Nephron (organoid): Measurements from ENCODE around the gene BTBD9.

ENCODE experiments used
- H3K27ac Mint-ChIP-seq, 3 experiments: 2 replicates each; pipeline ENCODE4 v1.8.0; 2020; ENCODE audit warnings: mixed read lengths in 3 of 3, mild to moderate bottlenecking in 2 of 3, moderate library complexity in 1 of 3
- H3K27me3 Mint-ChIP-seq: 2 replicates; pipeline ENCODE4 v1.8.0; 2021; ENCODE audit warnings: low read depth, mild to moderate bottlenecking, moderate library complexity, mixed read lengths
- H3K36me3 Mint-ChIP-seq: 2 replicates; pipeline ENCODE4 v1.8.0; 2020; ENCODE audit warnings: low read depth, mixed read lengths
- H3K4me1 Mint-ChIP-seq: 2 replicates; pipeline ENCODE4 v1.8.0; 2020; ENCODE audit warnings: mixed read lengths
- H3K4me3 Mint-ChIP-seq, 3 experiments: 2 replicates each; pipeline ENCODE4 v1.8.0; 2020; ENCODE audit warnings: mild to moderate bottlenecking in 3 of 3, mixed read lengths in 3 of 3, moderate library complexity in 2 of 3
- H3K9me3 Mint-ChIP-seq: 2 replicates; pipeline ENCODE4 v1.8.0; 2020; ENCODE audit warnings: mixed read lengths
- CTCF ChIP-seq, 3 experiments: fragments of 200-600 bp; sonication (generic); IDR thresholded peaks; one replicate each; pipeline ENCODE4 v1.5.0; 2021; ENCODE audit warnings: antibody characterized with exemption in 3 of 3; ENCODE audit not compliant: unreplicated experiment in 3 of 3

The BTBD9 gene

GRCh38 chr6:38354905-38355304, 284.8 kb downstream of the BTBD9 start:
- Mint-ChIP-seq H3K27me3 (no peaks in the 10 kb centered on the region), H3K9me3 (no peaks in the 10 kb centered on the region), H3K4me3 (no peak overlapping the region), H3K27ac (peak overlapping the region in 1 of 3 experiments; percentile 4), H3K4me1 (peaks cover 51% of the 10 kb centered on the region), H3K36me3 (no peaks in the 10 kb centered on the region)
- TF ChIP-seq CTCF (IDR thresholded peaks at IDR 0.05; ENCODE audit: unreplicated experiment in 3 of 3), result no peak

GRCh38 chr6:38354037-38354381, 285.7 kb downstream of the BTBD9 start:
- Mint-ChIP-seq H3K4me3 (no peak overlapping the region), H3K4me1 (peaks cover 48% of the 10 kb centered on the region), H3K36me3 (no peaks in the 10 kb centered on the region), H3K27me3 (no peaks in the 10 kb centered on the region), H3K9me3 (no peaks in the 10 kb centered on the region), H3K27ac (no peak overlapping the region)
- no peak for TF ChIP-seq CTCF (IDR thresholded peaks at IDR 0.05; ENCODE audit: unreplicated experiment in 3 of 3)

GRCh38 chr6:38353310-38354036, 286.3 kb downstream of the BTBD9 start:
- H3K36me3 Mint-ChIP-seq, result no peaks in the 10 kb centered on the region
- no peak overlapping the region for H3K27ac Mint-ChIP-seq

GRCh38 chr6:38352636-38353035, 287.1 kb downstream of the BTBD9 start:
- Mint-ChIP-seq H3K27me3 (no peaks in the 10 kb centered on the region), H3K36me3 (no peaks in the 10 kb centered on the region), H3K4me1 (peaks cover 37% of the 10 kb centered on the region), H3K9me3 (no peaks in the 10 kb centered on the region), H3K4me3 (no peak overlapping the region), H3K27ac (no peak overlapping the region)
- TF ChIP-seq CTCF (IDR thresholded peaks at IDR 0.05; ENCODE audit: unreplicated experiment in 3 of 3), result no peak

More at GRCh38 chr6:38353310-38354036, 286.3 kb downstream of the BTBD9 start:
- H3K4me1 Mint-ChIP-seq, result peaks cover 46% of the 10 kb centered on the region
- no peaks in the 10 kb centered on the region for H3K27me3 Mint-ChIP-seq
- TF ChIP-seq CTCF (IDR thresholded peaks at IDR 0.05; ENCODE audit: unreplicated experiment in 3 of 3), result no peak
- no peak overlapping the region for H3K4me3 Mint-ChIP-seq
- no peaks in the 10 kb centered on the region for H3K9me3 Mint-ChIP-seq

- Mint-ChIP-seq H3K36me3 (no peaks in the 10 kb centered on the region), H3K4me3 (no peak overlapping the region), H3K9me3 (no peaks in the 10 kb centered on the region), H3K27ac (peak overlapping the region in 2 of 3 experiments; percentile 14 to 73), H3K4me1 (peaks cover 37% of the 10 kb centered on the region), H3K27me3 (no peaks in the 10 kb centered on the region)
- no peak for TF ChIP-seq CTCF (IDR thresholded peaks at IDR 0.05; ENCODE audit: unreplicated experiment in 3 of 3)
These were observed 288.8 kb downstream of the BTBD9 start for GRCh38 chr6:38350942-38351341.

GRCh38 chr6:38350220-38350619, 289.5 kb downstream of the BTBD9 start:
- no peaks in the 10 kb centered on the region for H3K27me3 Mint-ChIP-seq
- H3K4me1 Mint-ChIP-seq, result peaks cover 39% of the 10 kb centered on the region
- TF ChIP-seq CTCF (IDR thresholded peaks at IDR 0.05; ENCODE audit: unreplicated experiment in 3 of 3), result no peak
- no peak overlapping the region for H3K27ac Mint-ChIP-seq
- H3K4me3 Mint-ChIP-seq, result no peak overlapping the region
- H3K9me3 Mint-ChIP-seq, result no peaks in the 10 kb centered on the region
- no peaks in the 10 kb centered on the region for H3K36me3 Mint-ChIP-seq
